Activated T-helper 1 cell treated with anti-CD3 and anti-CD28 coated beads, Interleukin-12 subunit alpha, Interleukin-12 subunit beta, Interleukin-2, Interleukin-4 antibody, amounts not matched to agents 30 ng/mL and 10 ng/mL and 1 ng/mL, durations not matched to agents 14 hours and 24 hours and 36 hours (primary cell): ENCODE measurements around the gene LIFR. TPM values are rescaled to one million over a fixed set of nuclear protein-coding genes. Genes with fewer than 3 reads are reported as not detected.

Experiments
- DNase-seq: peaks from one replicate; pipeline ENCODE4 v3.0.0; 2021; ENCODE audit warnings: low spot score
- H3K27ac Mint-ChIP-seq: one replicate; pipeline ENCODE4 v1.8.0; 2021; ENCODE audit warnings: mild to moderate bottlenecking, mixed read lengths
- H3K27me3 Mint-ChIP-seq: one replicate; pipeline ENCODE4 v1.8.0; 2022; ENCODE audit warnings: mild to moderate bottlenecking, moderate library complexity, mixed read lengths; ENCODE audit not compliant: insufficient read depth
- H3K36me3 Mint-ChIP-seq: one replicate; pipeline ENCODE4 v1.8.0; 2021; ENCODE audit warnings: low read depth, mixed read lengths
- H3K4me1 Mint-ChIP-seq: one replicate; pipeline ENCODE4 v1.8.0; 2021; ENCODE audit warnings: low read depth, mixed read lengths
- H3K4me3 Mint-ChIP-seq: one replicate; pipeline ENCODE4 v1.8.0; 2021; ENCODE audit warnings: mild to moderate bottlenecking, moderate library complexity, mixed read lengths
- H3K9me3 Mint-ChIP-seq: one replicate; pipeline ENCODE4 v1.8.0; 2021; ENCODE audit warnings: mixed read lengths
- intact Hi-C: fragments of 100-400 bp; cut with micrococcal nuclease; formaldehyde crosslinking; loops from one replicate; pipeline ENCODE4 v1.15.1; 2024
- total RNA-seq: library from RNA; stranded (reverse); gene quantifications from 2 replicates; pipeline ENCODE4 v1.2.3, GENCODE V29; 2022

Gene LIFR
- total RNA-seq, 1 donor from 2014 or later: 0.10 TPM

DNA sequence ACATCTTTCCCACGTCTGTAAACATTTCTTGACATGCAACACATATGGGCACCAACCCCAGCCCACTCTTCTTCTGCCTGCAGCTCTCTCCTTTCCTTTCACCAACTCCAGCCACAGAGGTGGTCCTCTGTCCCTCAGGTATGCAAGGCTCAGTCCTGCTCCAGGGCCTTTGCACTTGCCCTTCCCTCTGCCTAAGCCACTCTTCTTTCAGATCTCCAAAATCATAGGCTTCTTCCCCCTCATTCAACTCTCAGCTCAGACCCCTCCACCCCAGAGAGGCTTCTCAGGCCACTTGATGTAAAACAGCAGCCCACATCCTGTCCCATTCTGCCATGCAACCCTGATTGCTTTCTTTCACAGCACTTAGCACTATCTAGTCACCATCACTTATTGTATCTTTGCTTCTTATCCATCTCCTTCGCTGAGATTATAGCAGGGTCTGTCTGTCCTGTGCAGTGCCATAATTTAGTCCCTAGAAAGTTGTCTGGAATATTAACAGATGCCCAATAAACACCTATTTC, 3.4 kb downstream of the LIFR start:
- no peaks in the 10 kb centered on the region for H3K36me3 Mint-ChIP-seq
- DNase-seq: no peak
- peaks cover 5% of the 10 kb centered on the region for H3K4me1 Mint-ChIP-seq
- intact Hi-C loops: no loop called here
- no peak overlapping the region for H3K4me3 Mint-ChIP-seq
- no peak overlapping the region for H3K27ac Mint-ChIP-seq
- H3K27me3 Mint-ChIP-seq: peaks cover 56% of the 10 kb centered on the region
- H3K9me3 Mint-ChIP-seq: no peaks in the 10 kb centered on the region

- no peak overlapping the region for H3K4me3 Mint-ChIP-seq
These were observed 5.1 kb downstream of the LIFR start for GRCh38 chr5:38551030-38552017.

DNA sequence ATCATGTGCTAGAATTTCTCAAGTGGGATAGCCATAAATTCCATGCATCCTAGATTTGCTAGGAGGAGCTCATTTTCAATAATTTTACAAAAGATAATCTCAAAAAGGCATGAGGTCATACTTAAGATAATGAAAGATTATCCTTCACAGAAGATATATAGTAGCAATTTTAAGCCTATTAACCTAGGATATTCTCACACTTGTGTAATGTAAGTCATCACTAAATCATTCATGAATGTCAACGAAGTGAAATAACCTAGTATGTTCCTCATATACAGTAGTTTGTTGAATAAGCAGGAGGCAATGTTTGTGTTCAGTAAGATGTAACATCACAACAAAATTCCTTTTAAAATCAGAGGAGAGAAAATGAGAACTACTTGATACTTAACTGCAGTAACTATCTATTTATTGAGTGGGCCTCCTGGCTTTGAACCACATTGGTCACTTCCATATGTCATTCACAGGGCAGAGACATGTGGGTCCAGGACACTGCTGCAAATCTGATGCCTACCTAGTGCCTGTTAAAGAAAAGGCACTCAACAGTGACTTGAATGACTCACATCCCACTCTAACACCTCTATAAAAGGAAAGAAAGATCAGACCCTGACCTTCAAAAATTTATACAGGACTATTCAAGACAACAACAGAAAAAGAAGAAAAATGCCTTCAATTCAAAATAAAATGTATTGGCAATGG, 8.2 kb downstream of the LIFR start:
- Mint-ChIP-seq H3K27me3 (peaks cover 26% of the 10 kb centered on the region), H3K9me3 (no peaks in the 10 kb centered on the region), H3K36me3 (no peaks in the 10 kb centered on the region), H3K4me3 (no peak overlapping the region), H3K4me1 (no peaks in the 10 kb centered on the region), H3K27ac (no peak overlapping the region)
- no peak for DNase-seq
- intact Hi-C loops: no loop called here

More at GRCh38 chr5:38551030-38552017, 5.1 kb downstream of the LIFR start:
- Mint-ChIP-seq H3K4me1 (peaks cover 5% of the 10 kb centered on the region), H3K27ac (no peak overlapping the region), H3K36me3 (no peaks in the 10 kb centered on the region), H3K9me3 (no peaks in the 10 kb centered on the region), H3K27me3 (peaks cover 46% of the 10 kb centered on the region)
- no peak for DNase-seq
- intact Hi-C loops: loop anchor here (1.0 to 2.0 kb wide), 2 partner anchors 110 to 259 kb away; no protein-coding TSS in a partner anchor

DNA sequence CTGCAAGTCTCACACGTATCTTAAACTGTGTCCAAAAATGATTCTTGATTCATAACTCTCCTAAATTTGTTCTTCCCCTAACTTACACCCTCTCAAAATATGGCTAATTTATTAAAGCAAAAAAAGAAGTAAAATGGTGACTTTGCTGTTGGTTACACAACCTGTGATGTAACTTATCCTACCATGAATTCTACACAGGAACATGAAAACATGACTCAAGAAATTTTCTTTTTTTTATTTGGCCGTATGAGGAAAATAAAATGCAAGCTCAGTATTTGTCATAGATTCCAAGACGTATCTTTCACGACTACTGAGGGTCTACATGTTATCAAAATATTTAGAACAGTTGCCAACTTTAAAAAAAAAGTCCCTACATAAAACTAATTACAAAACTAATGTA, 9.2 kb downstream of the LIFR start:
- no peak overlapping the region for H3K4me3 Mint-ChIP-seq
- H3K36me3 Mint-ChIP-seq: no peaks in the 10 kb centered on the region
- H3K4me1 Mint-ChIP-seq: no peaks in the 10 kb centered on the region
- no peak for DNase-seq
- no peaks in the 10 kb centered on the region for H3K9me3 Mint-ChIP-seq
- peaks cover 21% of the 10 kb centered on the region for H3K27me3 Mint-ChIP-seq
- intact Hi-C loops: no loop called here
- H3K27ac Mint-ChIP-seq: no peak overlapping the region

DNA sequence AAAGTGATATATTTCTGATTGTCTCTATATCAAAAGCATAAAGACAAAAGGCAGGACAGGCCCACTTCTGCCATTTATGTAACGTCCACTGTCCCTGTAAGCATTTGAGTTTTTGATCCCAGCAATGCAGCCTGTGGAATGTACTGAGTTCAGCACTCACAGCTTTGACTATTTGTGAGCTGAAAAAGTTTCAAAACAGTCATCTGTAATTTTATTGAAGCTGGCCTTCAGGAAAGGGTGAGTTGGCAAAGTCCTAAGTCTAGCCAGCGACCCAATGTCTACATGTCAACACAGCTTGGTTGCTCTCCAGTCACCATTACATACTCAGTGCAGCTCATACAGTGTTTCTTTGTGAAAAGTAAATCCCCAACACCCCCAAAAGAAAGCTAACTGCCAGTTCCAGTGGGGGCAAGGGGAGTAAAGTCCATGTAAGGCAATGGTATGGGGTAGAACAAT, 9.7 kb downstream of the LIFR start:
- DNase-seq: no peak
- no peaks in the 10 kb centered on the region for H3K36me3 Mint-ChIP-seq
- H3K27me3 Mint-ChIP-seq: peaks cover 17% of the 10 kb centered on the region
- H3K4me3 Mint-ChIP-seq: no peak overlapping the region
- intact Hi-C loops: no loop called here
- H3K9me3 Mint-ChIP-seq: no peaks in the 10 kb centered on the region
- no peaks in the 10 kb centered on the region for H3K4me1 Mint-ChIP-seq
- H3K27ac Mint-ChIP-seq: no peak overlapping the region

GRCh38 chr5:38543886-38544285, 12.6 kb downstream of the LIFR start:
- no peaks in the 10 kb centered on the region for H3K36me3 Mint-ChIP-seq
- no peaks in the 10 kb centered on the region for H3K9me3 Mint-ChIP-seq
- no peaks in the 10 kb centered on the region for H3K4me1 Mint-ChIP-seq
- DNase-seq: no peak
- intact Hi-C loops: no loop called here
- peaks cover 15% of the 10 kb centered on the region for H3K27me3 Mint-ChIP-seq
- H3K4me3 Mint-ChIP-seq: no peak overlapping the region
- no peak overlapping the region for H3K27ac Mint-ChIP-seq

DNA sequence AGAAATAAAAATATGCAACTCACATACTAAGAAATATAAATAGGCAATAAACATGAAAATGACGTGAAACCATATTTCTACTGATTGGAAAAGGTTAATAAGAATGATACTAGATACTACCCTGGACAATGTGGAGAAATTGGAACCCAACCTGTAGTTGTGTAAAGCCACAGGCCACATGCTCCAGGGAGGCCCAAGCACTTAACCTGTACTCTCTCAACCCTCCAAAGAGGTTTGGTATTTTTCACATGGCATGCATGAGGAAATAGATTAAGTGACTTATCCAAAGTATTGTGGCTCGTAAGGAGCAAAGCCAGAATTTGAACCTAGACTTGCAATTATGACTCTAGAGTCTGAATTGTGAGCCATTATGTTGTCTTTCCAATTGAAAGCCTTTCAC, 13.4 kb downstream of the LIFR start:
- Mint-ChIP-seq H3K27me3 (peaks cover 12% of the 10 kb centered on the region), H3K27ac (no peak overlapping the region), H3K36me3 (no peaks in the 10 kb centered on the region), H3K4me3 (no peak overlapping the region), H3K4me1 (no peaks in the 10 kb centered on the region), H3K9me3 (no peaks in the 10 kb centered on the region)
- intact Hi-C loops: no loop called here
- DNase-seq: no peak

DNA sequence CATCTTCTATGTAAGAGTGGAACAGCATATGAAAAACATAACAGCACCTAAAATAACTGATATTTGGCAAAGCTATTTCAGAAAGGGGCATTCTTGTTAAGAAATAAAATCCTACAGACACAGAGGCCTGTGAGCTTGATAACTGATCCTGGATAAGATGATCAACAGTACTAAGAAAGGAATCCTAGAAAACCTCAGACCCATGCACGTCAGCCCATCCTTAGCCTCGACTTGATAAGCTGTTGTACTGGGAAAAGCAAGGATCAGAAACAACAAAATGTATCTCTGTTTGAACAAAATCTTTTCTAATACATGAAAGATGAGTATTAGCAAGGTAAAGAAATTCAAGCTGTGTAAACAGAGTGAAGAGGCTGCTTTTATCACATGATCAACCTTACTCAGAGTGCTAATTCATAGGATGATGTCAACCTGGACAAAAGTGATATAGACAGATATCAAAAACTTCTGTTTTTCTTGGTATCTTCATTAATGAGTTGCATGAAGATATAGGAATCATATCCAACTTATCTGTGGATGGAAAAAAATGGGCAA, 15.2 kb downstream of the LIFR start:
- Mint-ChIP-seq H3K27ac (no peak overlapping the region), H3K4me1 (no peaks in the 10 kb centered on the region), H3K27me3 (peaks cover 14% of the 10 kb centered on the region), H3K36me3 (no peaks in the 10 kb centered on the region), H3K4me3 (no peak overlapping the region), H3K9me3 (no peaks in the 10 kb centered on the region)
- no peak for DNase-seq
- intact Hi-C loops: no loop called here

DNA sequence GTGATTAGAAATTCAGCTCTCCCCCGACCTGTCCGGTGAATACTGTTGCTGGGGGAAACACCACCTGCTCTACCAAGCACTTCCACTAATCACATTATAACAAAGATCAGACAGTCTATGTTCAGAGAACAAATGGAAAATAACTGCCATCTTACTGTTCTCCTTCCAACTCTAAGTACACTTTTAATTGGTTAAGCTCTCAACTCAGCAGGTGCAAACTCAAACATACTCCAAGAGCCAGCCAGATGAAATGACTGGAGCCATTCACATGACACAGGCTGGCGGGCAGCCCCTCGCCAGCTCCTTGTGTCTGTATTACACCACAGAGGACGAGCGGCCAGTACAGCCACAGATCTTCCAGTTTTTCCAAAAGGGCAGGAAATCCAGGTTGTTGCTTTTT, 16.1 kb downstream of the LIFR start:
- Mint-ChIP-seq H3K27me3 (peaks cover 14% of the 10 kb centered on the region), H3K27ac (no peak overlapping the region), H3K9me3 (no peaks in the 10 kb centered on the region), H3K4me1 (no peaks in the 10 kb centered on the region), H3K36me3 (no peaks in the 10 kb centered on the region), H3K4me3 (no peak overlapping the region)
- DNase-seq: no peak
- intact Hi-C loops: no loop called here

DNA sequence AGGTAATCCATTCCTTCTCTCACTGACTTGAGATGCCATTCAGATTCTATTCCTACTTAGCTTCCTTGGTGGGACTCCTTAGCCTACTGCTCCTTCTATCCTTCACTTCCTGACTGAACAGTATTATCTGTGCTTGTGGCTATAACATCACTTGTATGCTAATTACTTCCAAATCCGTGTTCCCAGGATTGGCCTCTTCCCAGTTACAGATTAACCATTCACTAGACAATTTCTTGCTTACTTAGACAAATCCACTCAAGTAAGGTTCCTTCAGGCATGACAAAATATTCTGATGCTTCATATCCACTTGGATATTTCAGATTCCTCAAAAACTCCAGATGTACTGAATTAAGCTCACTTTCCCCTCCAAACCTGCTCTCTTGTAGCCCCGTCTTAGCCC, 18.3 kb downstream of the LIFR start:
- no peaks in the 10 kb centered on the region for H3K36me3 Mint-ChIP-seq
- H3K4me1 Mint-ChIP-seq: no peaks in the 10 kb centered on the region
- H3K27ac Mint-ChIP-seq: no peak overlapping the region
- H3K9me3 Mint-ChIP-seq: no peaks in the 10 kb centered on the region
- H3K27me3 Mint-ChIP-seq: peaks cover 13% of the 10 kb centered on the region
- intact Hi-C loops: no loop called here
- no peak overlapping the region for H3K4me3 Mint-ChIP-seq
- no peak for DNase-seq

DNA sequence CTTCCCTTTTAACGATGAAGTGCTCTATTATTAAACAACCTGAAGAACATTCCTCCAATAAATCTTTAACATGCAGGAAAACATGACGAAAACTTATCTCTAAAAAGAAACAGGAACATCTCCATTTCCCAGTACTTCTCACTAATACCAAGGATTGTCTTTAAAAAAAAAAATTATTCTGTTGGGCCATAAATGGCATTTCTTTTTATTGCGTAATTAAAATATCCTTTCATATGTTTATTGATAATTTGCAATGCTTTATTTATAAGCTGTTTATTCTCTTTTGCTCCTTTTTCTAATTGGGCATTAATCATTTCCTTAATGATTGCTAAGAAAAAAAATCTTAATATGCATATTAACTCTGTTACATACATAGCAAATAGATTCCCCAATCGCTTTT, 18.9 kb downstream of the LIFR start:
- Mint-ChIP-seq H3K9me3 (no peaks in the 10 kb centered on the region), H3K4me3 (no peak overlapping the region), H3K4me1 (no peaks in the 10 kb centered on the region), H3K27ac (no peak overlapping the region), H3K27me3 (peaks cover 9% of the 10 kb centered on the region), H3K36me3 (no peaks in the 10 kb centered on the region)
- DNase-seq: no peak
- intact Hi-C loops: no loop called here

DNA sequence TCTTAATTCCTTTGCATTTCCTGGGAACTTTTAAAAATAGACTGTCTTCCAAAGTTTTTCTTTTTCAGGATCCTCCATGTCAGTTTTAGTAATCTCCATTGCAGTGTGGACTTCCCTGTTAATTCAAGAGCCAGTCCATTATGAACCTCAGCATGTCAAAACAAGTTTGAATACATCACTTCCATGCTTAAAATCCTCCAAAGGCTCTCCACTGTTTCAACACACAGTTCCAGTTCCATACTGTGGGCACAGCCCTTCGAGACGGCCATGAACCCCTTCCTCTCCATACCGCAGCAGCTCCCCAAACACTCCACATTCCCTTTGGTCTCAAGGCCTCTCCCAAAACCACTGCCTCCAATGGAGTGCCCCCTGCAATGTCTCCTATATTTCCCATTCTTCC, 19.5 kb downstream of the LIFR start:
- Mint-ChIP-seq H3K4me3 (no peak overlapping the region), H3K4me1 (no peaks in the 10 kb centered on the region), H3K27me3 (peaks cover 9% of the 10 kb centered on the region), H3K27ac (no peak overlapping the region), H3K36me3 (no peaks in the 10 kb centered on the region), H3K9me3 (no peaks in the 10 kb centered on the region)
- intact Hi-C loops: no loop called here
- no peak for DNase-seq

GRCh38 chr5:38535845-38536244, 20.6 kb downstream of the LIFR start:
- Mint-ChIP-seq H3K4me1 (no peaks in the 10 kb centered on the region), H3K9me3 (no peaks in the 10 kb centered on the region), H3K27ac (no peak overlapping the region), H3K27me3 (peaks cover 14% of the 10 kb centered on the region), H3K4me3 (no peak overlapping the region), H3K36me3 (no peaks in the 10 kb centered on the region)
- intact Hi-C loops: no loop called here
- DNase-seq: no peak
